GM23338 (cell line): Measurements from ENCODE around the gene SNX15. TPM values are rescaled to one million over a fixed set of nuclear protein-coding genes. Genes with fewer than 3 reads are reported as not detected.

Experiments used
- ATAC-seq: fragments of 200-7000 bp; cut with Tn5 transposase; 3 replicates; pipeline ENCODE4 v1.9.1; 2020
- DNase-seq: peaks from one replicate; pipeline ENCODE4 v3.0.0-alpha.2; 2015; ENCODE audit warnings: low spot score
- H2AFZ ChIP-seq: fragments of 200-600 bp; sonication (generic); 2 replicates; pipeline ENCODE4 v1.8.0; 2016; ENCODE audit warnings: antibody characterized with exemption, mild to moderate bottlenecking, moderate library complexity
- H3F3A ChIP-seq: fragments of 200-600 bp; sonication (generic); replicated peaks from 2 replicates; pipeline ENCODE4 v1.8.0; 2017; ENCODE audit warnings: antibody characterized with exemption, mixed run types, low read depth
- H3K27ac ChIP-seq: fragments of 200-600 bp; sonication (generic); 2 replicates; pipeline ENCODE4 v1.6.1; 2016; ENCODE audit warnings: low read depth
- H3K27me3 ChIP-seq: fragments of 200-600 bp; sonication (generic); 2 replicates; pipeline ENCODE4 v1.8.0; 2016; ENCODE audit warnings: mild to moderate bottlenecking, mixed run types, moderate library complexity; ENCODE audit not compliant: insufficient read depth
- H3K36me3 ChIP-seq: fragments of 200-600 bp; sonication (generic); 2 replicates; pipeline ENCODE4 v1.8.0; 2016; ENCODE audit warnings: mild to moderate bottlenecking; ENCODE audit not compliant: insufficient read depth
- H3K4me1 ChIP-seq: fragments of 200-600 bp; sonication (generic); 2 replicates; pipeline ENCODE4 v1.8.0; 2016; ENCODE audit warnings: mild to moderate bottlenecking, moderate library complexity; ENCODE audit not compliant: insufficient read depth
- H3K4me2 ChIP-seq: fragments of 200-600 bp; sonication (generic); 2 replicates; pipeline ENCODE4 v1.7.1; 2017; ENCODE audit warnings: mixed run types
- H3K4me3 ChIP-seq: fragments of 200-600 bp; sonication (generic); 2 replicates; pipeline ENCODE4 v1.6.1; 2016; ENCODE audit warnings: mixed run types
- H3K79me2 ChIP-seq: fragments of 200-600 bp; sonication (generic); replicated peaks from 2 replicates; pipeline ENCODE4 v1.8.0; 2017; ENCODE audit warnings: mild to moderate bottlenecking; ENCODE audit not compliant: insufficient read depth
- H3K9me2 ChIP-seq: fragments of 200-600 bp; sonication (generic); 2 replicates; pipeline ENCODE4 v1.8.0; 2017; ENCODE audit not compliant: insufficient read depth
- H4K20me1 ChIP-seq: fragments of 200-600 bp; sonication (generic); replicated peaks from 2 replicates; pipeline ENCODE4 v1.8.0; 2017; ENCODE audit warnings: mild to moderate bottlenecking; ENCODE audit not compliant: insufficient read depth
- H3K27ac Mint-ChIP-seq: 2 replicates; pipeline ENCODE4 v1.8.0; 2020; ENCODE audit warnings: inconsistent platforms, mild to moderate bottlenecking, moderate library complexity, mixed read lengths
- H3K27me3 Mint-ChIP-seq: 3 replicates; pipeline ENCODE4 v1.8.0; 2022; ENCODE audit warnings: low read depth, mild to moderate bottlenecking, moderate library complexity, mixed read lengths, inconsistent platforms; ENCODE audit not compliant: insufficient read depth, poor library complexity
- H3K36me3 Mint-ChIP-seq: 3 replicates; pipeline ENCODE4 v1.8.0; 2021; ENCODE audit warnings: low read depth, mild to moderate bottlenecking, inconsistent platforms, moderate library complexity, mixed read lengths
- H3K4me1 Mint-ChIP-seq: 3 replicates; pipeline ENCODE4 v1.8.0; 2020; ENCODE audit warnings: mild to moderate bottlenecking, inconsistent platforms, mixed read lengths
- H3K4me3 Mint-ChIP-seq: 3 replicates; pipeline ENCODE4 v1.8.0; 2021; ENCODE audit warnings: moderate library complexity, mild to moderate bottlenecking, inconsistent platforms, mixed read lengths
- H3K9me3 Mint-ChIP-seq: 3 replicates; pipeline ENCODE4 v1.8.0; 2020; ENCODE audit warnings: moderate library complexity, mild to moderate bottlenecking, inconsistent platforms, mixed read lengths
- CTCF ChIP-seq, 2 experiments: fragments of 200-600 bp in 1 of 2; sonication (generic) in 1 of 2; conservative IDR thresholded peaks; 2 replicates each; pipeline versions ENCODE4 v1.5.1 to v1.6.1; 2016 to 2017; ENCODE audit warnings: antibody characterized with exemption in 2 of 2, low read depth in 2 of 2, mild to moderate bottlenecking in 2 of 2, moderate library complexity in 1 of 2
- EZH2 ChIP-seq: fragments of 200-600 bp; sonication (generic); IDR thresholded peaks from one replicate; pipeline ENCODE4 v1.8.0; 2017; ENCODE audit warnings: antibody characterized with exemption, mild to moderate bottlenecking, low read depth; ENCODE audit not compliant: unreplicated experiment
- EZH2phosphoT487 ChIP-seq: fragments of 200-600 bp; sonication (generic); IDR thresholded peaks from one replicate; pipeline ENCODE4 v1.8.1; 2018; ENCODE audit warnings: antibody characterized with exemption; ENCODE audit not compliant: unreplicated experiment
- JUNB ChIP-seq: IDR thresholded peaks from one replicate; pipeline ENCODE4 v1.6.1; 2016; ENCODE audit warnings: antibody characterized with exemption; ENCODE audit not compliant: unreplicated experiment
- NANOG ChIP-seq: IDR thresholded peaks from 2 replicates; pipeline ENCODE4 v1.6.1; 2016; ENCODE audit warnings: antibody characterized with exemption, borderline replicate concordance
- POLR2AphosphoS5 ChIP-seq: IDR thresholded peaks from 2 replicates; pipeline ENCODE4 v1.6.1; 2016; ENCODE audit warnings: antibody characterized with exemption, low read depth
- STAT1 ChIP-seq: IDR thresholded peaks from one replicate; pipeline ENCODE4 v1.6.1; 2016; ENCODE audit warnings: antibody characterized with exemption; ENCODE audit not compliant: unreplicated experiment
- ZNF114 ChIP-seq: fragments of 250-450 bp; sonication (Bioruptor Pico); IDR thresholded peaks from 2 replicates; pipeline ENCODE4 v1.5.0; 2020; ENCODE audit warnings: mild to moderate bottlenecking, moderate library complexity
- ZNF331 ChIP-seq: fragments of 250-450 bp; sonication (Bioruptor Pico); IDR thresholded peaks from 2 replicates; pipeline ENCODE4 v1.5.0; 2020; ENCODE audit warnings: low read depth, mild to moderate bottlenecking, moderate library complexity
- ZNF462 ChIP-seq: fragments of 250-450 bp; sonication (Bioruptor Pico); IDR thresholded peaks from 2 replicates; pipeline ENCODE4 v1.5.0; 2020; ENCODE audit warnings: mild to moderate bottlenecking, moderate library complexity
- polyA plus RNA-seq: library from polyadenylated mRNA; unstranded; fragments of >200 nt; fragmentation: Nextera tagmentation; extraction: Ambion mirVana; gene quantifications from 2 replicates; pipeline ENCODE4 v1.2.1, GENCODE V29; 2016
- total RNA-seq: library from RNA; depleted of rRNA; stranded (reverse); fragments of >200 nt; shearing (Covaris generic); gene quantifications from 2 replicates; pipeline ENCODE4 v1.2.3, GENCODE V29; 2014

The SNX15 gene
- total and polyA plus RNA-seq, 2 experiments from 2014 or later = 13.0 to 21.4 TPM

- ATAC-seq (no peak), DNase-seq (peak; percentile 40)
- Mint-ChIP-seq H3K9me3 (no peaks in the 10 kb centered on the region; the same call in 2 of the 3 replicates), H3K4me1 (peaks cover 13% of the 10 kb centered on the region; the same call in 2 of the 3 replicates), H3K36me3 (peaks cover 36% of the 10 kb centered on the region), H3K27me3 (peaks cover 15% of the 10 kb centered on the region), H3K27ac (no peak overlapping the region), H3K4me3 (peak overlapping the region; percentile 2; the same call in 1 of the 3 replicates)
- Histone ChIP-seq H3K4me1 (no peaks in the 10 kb centered on the region; the same call in 1 of the 2 replicates), H2AFZ (no peak overlapping the region), H3K36me3 (no peaks in the 10 kb centered on the region), H3K4me2 (no peak overlapping the region), H3K79me2 (peaks cover 11% of the 10 kb centered on the region; the same call in 1 of the 2 replicates), H3F3A (peaks cover 20% of the 10 kb centered on the region; the same call in 1 of the 2 replicates), H3K27ac (no peak overlapping the region), H3K27me3 (no peaks in the 10 kb centered on the region), H3K4me3 (no peak overlapping the region), H4K20me1 (0 out of 2 replicates have a peak, but pooled peaks cover 2% of the 10 kb centered on the region), H3K9me2 (no peaks in the 10 kb centered on the region)
- TF ChIP-seq CTCF (conservative IDR thresholded peaks at IDR 0.05; ENCODE audit: low read depth in 2 of 2) (peak in 1 of 2 experiments; percentile 48; a peak in 2 of 4 replicates), ZNF331 (CRISPR knock-in tag) (no peak)
Observed at GRCh38 chr11:65016705-65017104, 10.5 kb upstream of the SNX15 start.

GRCh38 chr11:65017937-65018336 lies 9.3 kb upstream of the SNX15 start:
- H3K4me1 Mint-ChIP-seq = peaks cover 11% of the 10 kb centered on the region; the same call in 2 of the 3 replicates
- no peak for TF ChIP-seq ZNF114
- no peak for TF ChIP-seq STAT1
- no peak for TF ChIP-seq ZNF462 (CRISPR knock-in tag)
- TF ChIP-seq NANOG = no peak
- TF ChIP-seq EZH2phosphoT487 = no peak
- no peak for TF ChIP-seq EZH2
- TF ChIP-seq JUNB = no peak
- TF ChIP-seq CTCF (conservative IDR thresholded peaks at IDR 0.05; ENCODE audit: low read depth in 2 of 2) = no peak
- no peak for TF ChIP-seq POLR2AphosphoS5

More at GRCh38 chr11:65017937-65018336, 9.3 kb upstream of the SNX15 start:
- H3K27ac Mint-ChIP-seq = no peak overlapping the region
- Histone ChIP-seq H4K20me1 (0 out of 2 replicates have a peak, but pooled peaks cover 2% of the 10 kb centered on the region), H2AFZ (no peak overlapping the region), H3K27me3 (no peaks in the 10 kb centered on the region), H3K9me2 (no peaks in the 10 kb centered on the region), H3K4me3 (no peak overlapping the region), H3K27ac (no peak overlapping the region), H3F3A (peaks cover 20% of the 10 kb centered on the region; the same call in 1 of the 2 replicates), H3K79me2 (peaks cover 11% of the 10 kb centered on the region; the same call in 1 of the 2 replicates), H3K36me3 (no peaks in the 10 kb centered on the region), H3K4me2 (no peak overlapping the region), H3K4me1 (no peaks in the 10 kb centered on the region; the same call in 1 of the 2 replicates)
- peaks cover 42% of the 10 kb centered on the region for H3K36me3 Mint-ChIP-seq
- H3K27me3 Mint-ChIP-seq = peaks cover 16% of the 10 kb centered on the region
- DNase-seq = no peak
- H3K4me3 Mint-ChIP-seq = no peak overlapping the region
- no peaks in the 10 kb centered on the region; the same call in 2 of the 3 replicates for H3K9me3 Mint-ChIP-seq
- no peak for ATAC-seq
